ENCODE data around the gene ANXA3.

ANXA3 gene

GRCh38 chr4:78613522-78614321 lies 62.2 kb downstream of the ANXA3 start:
- no peak for DNase-seq

- DNase-seq, result no peak
Measured at GRCh38 chr4:78616046-78616498, 64.5 kb downstream of the ANXA3 start.

GRCh38 chr4:78618436-78618835 lies 66.9 kb downstream of the ANXA3 start:
- DNase-seq, result no peak

GRCh38 chr4:78621395-78621794 lies 69.8 kb downstream of the ANXA3 start:
- no peak for DNase-seq

- no peak for DNase-seq
Measured at GRCh38 chr4:78622253-78622979, 70.8 kb downstream of the ANXA3 start.

GRCh38 chr4:78624048-78624447 lies 72.5 kb downstream of the ANXA3 start:
- no peak for DNase-seq

- DNase-seq, result no peak
Measured at GRCh38 chr4:78625073-78625472, 73.5 kb downstream of the ANXA3 start.

GRCh38 chr4:78627046-78627965 lies 75.7 kb downstream of the ANXA3 start:
- DNase-seq, result no peak

- no peak for DNase-seq
Measured at GRCh38 chr4:78627966-78628678, 76.6 kb downstream of the ANXA3 start.

- DNase-seq, result no peak
Measured at GRCh38 chr4:78629991-78630541, 78.5 kb downstream of the ANXA3 start.

GRCh38 chr4:78630615-78631014 lies 79.0 kb downstream of the ANXA3 start:
- DNase-seq, result no peak

GRCh38 chr4:78634011-78634664 lies 82.6 kb downstream of the ANXA3 start:
- no peak for DNase-seq

GRCh38 chr4:78638337-78639172 lies 87.0 kb downstream of the ANXA3 start:
- no peak for DNase-seq

GRCh38 chr4:78640714-78641113 lies 89.1 kb downstream of the ANXA3 start:
- DNase-seq, result no peak

GRCh38 chr4:78642934-78643333 lies 91.4 kb downstream of the ANXA3 start:
- no peak for DNase-seq

GRCh38 chr4:78644063-78644691 lies 92.6 kb downstream of the ANXA3 start:
- no peak for DNase-seq

- no peak for DNase-seq
Measured at GRCh38 chr4:78644744-78645330, 93.3 kb downstream of the ANXA3 start.

- peak; percentile 79 for DNase-seq
Measured at GRCh38 chr4:78645853-78646757, 94.5 kb downstream of the ANXA3 start.

GRCh38 chr4:78647272-78647671 lies 95.7 kb downstream of the ANXA3 start:
- DNase-seq, result no peak

Data from right forelimb (tissue), 1 donor.